WTC11 (cell line): ENCODE results near the gene MBD3. TPM values are rescaled to one million over a fixed set of nuclear protein-coding genes. Genes with fewer than 3 reads are reported as not detected.

Source experiments
- ATAC-seq: fragments of 200-7000 bp; cut with Tn5 transposase; 2 replicates; pipeline ENCODE4 v1.10.0; 2021; ENCODE audit warnings: mild to moderate bottlenecking, moderate library complexity
- CTCF ChIA-PET: fragments of 300-600 bp; sonication (Branson Sonifier 250); formaldehyde crosslinking; loops from one replicate; lab custom pipeline; 2021; ENCODE audit warnings: antibody characterized with exemption; lab: Charles Lee
- POLR2A ChIA-PET: fragments of 350-600 bp; sonication (Branson Sonifier 250); formaldehyde crosslinking; loops from one replicate; lab custom pipeline; 2021; ENCODE audit warnings: antibody characterized with exemption; lab: Charles Lee
- DNase-seq: peaks from one replicate; pipeline ENCODE4 v3.0.0; 2021; ENCODE audit warnings: low spot score
- H3K27ac Mint-ChIP-seq: 2 replicates; pipeline ENCODE4 v1.8.0; 2021; ENCODE audit warnings: mixed read lengths
- H3K27me3 Mint-ChIP-seq: 2 replicates; pipeline ENCODE4 v1.8.0; 2021; ENCODE audit warnings: low read depth, mild to moderate bottlenecking, moderate library complexity, mixed read lengths
- H3K36me3 Mint-ChIP-seq: 2 replicates; pipeline ENCODE4 v1.8.0; 2021; ENCODE audit warnings: mixed read lengths
- H3K4me1 Mint-ChIP-seq: 2 replicates; pipeline ENCODE4 v1.8.0; 2022; ENCODE audit warnings: mixed read lengths
- H3K4me3 Mint-ChIP-seq: 2 replicates; pipeline ENCODE4 v1.8.0; 2021; ENCODE audit warnings: mild to moderate bottlenecking, moderate library complexity, mixed read lengths
- H3K9me3 Mint-ChIP-seq: 2 replicates; pipeline ENCODE4 v1.8.0; 2021; ENCODE audit warnings: mixed read lengths
- GABPB1 ChIP-seq: sonication (generic); formaldehyde crosslinking; IDR thresholded peaks from 2 replicates; pipeline ENCODE4 v1.8.1; 2023; ENCODE audit warnings: mild to moderate bottlenecking, missing genetic modification reagents
- GTF2I ChIP-seq: fragments of 250-450 bp; sonication (Bioruptor Pico); conservative IDR thresholded peaks from 2 replicates; pipeline ENCODE4 v1.4.0; 2021; ENCODE audit warnings: mild to moderate bottlenecking
- HMGA2 ChIP-seq: fragments of 250-450 bp; sonication (Bioruptor Pico); IDR thresholded peaks from 2 replicates; pipeline ENCODE4 v1.4.0; 2021; ENCODE audit warnings: mild to moderate bottlenecking, moderate library complexity
- RELA ChIP-seq: sonication (generic); formaldehyde crosslinking; IDR thresholded peaks from 2 replicates; pipeline ENCODE4 v1.8.1; 2022; ENCODE audit warnings: missing genetic modification reagents, mild to moderate bottlenecking, borderline replicate concordance
- ZBTB21 ChIP-seq: sonication (generic); formaldehyde crosslinking; IDR thresholded peaks from 2 replicates; pipeline ENCODE4 v1.8.1; 2023; ENCODE audit warnings: mild to moderate bottlenecking, missing genetic modification reagents, borderline replicate concordance
- ZBTB43 ChIP-seq: sonication (generic); formaldehyde crosslinking; IDR thresholded peaks from 2 replicates; pipeline ENCODE4 v1.8.1; 2023; ENCODE audit warnings: mild to moderate bottlenecking, missing genetic modification reagents
- ZNF219 ChIP-seq: sonication (generic); formaldehyde crosslinking; IDR thresholded peaks from 2 replicates; pipeline ENCODE4 v1.8.0; 2023; ENCODE audit warnings: missing genetic modification reagents, mild to moderate bottlenecking, borderline replicate concordance
- ZNF512 ChIP-seq: sonication (generic); formaldehyde crosslinking; IDR thresholded peaks from 2 replicates; pipeline ENCODE4 v1.8.1; 2022; ENCODE audit warnings: missing genetic modification reagents, borderline replicate concordance
- ZSCAN18 ChIP-seq: fragments of 250-450 bp; sonication (Bioruptor Pico); IDR thresholded peaks from 2 replicates; pipeline ENCODE4 v2.1.2; 2022; ENCODE audit warnings: mild to moderate bottlenecking, moderate library complexity
- total RNA-seq: library from RNA; stranded (reverse); gene quantifications from 3 replicates; pipeline ENCODE4 v1.2.3, GENCODE V29; 2021
- TF ChIP-seq, protein P1 (sequence below): sonication (generic); formaldehyde crosslinking; IDR thresholded peaks from 2 replicates; pipeline ENCODE4 v1.8.0; 2022; ENCODE audit warnings: mild to moderate bottlenecking, missing genetic modification reagents
- TF ChIP-seq, protein P2 (sequence below): fragments of 250-450 bp; sonication (Bioruptor Pico); conservative IDR thresholded peaks from 2 replicates; pipeline ENCODE4 v1.9.0; 2021; ENCODE audit warnings: mild to moderate bottlenecking
- TF ChIP-seq, protein P3 (sequence below): sonication (generic); formaldehyde crosslinking; conservative IDR thresholded peaks from 2 replicates; pipeline ENCODE4 v1.8.1; 2022; ENCODE audit warnings: mild to moderate bottlenecking, missing genetic modification reagents
- TF ChIP-seq, protein P4 (sequence below): sonication (generic); formaldehyde crosslinking; IDR thresholded peaks from 2 replicates; pipeline ENCODE4 v1.8.1; 2022; ENCODE audit warnings: mild to moderate bottlenecking, missing genetic modification reagents, moderate library complexity, borderline replicate concordance
- TF ChIP-seq, protein P5 (sequence below): fragments of 250-450 bp; sonication (Bioruptor Pico); IDR thresholded peaks from 2 replicates; pipeline ENCODE4 v1.8.0; 2021; ENCODE audit warnings: mild to moderate bottlenecking

Gene MBD3
- total RNA-seq, 1 experiment from 2014 or later: 90.2 TPM

GRCh38 chr19:1605236-1606137, 12.8 kb upstream of the MBD3 start, which contains the start of gene UQCR11 (continued):
- TF ChIP-seq GABPB1 (CRISPR knock-in tag) (0 out of 2 replicates have a peak, but pooled peaks have one; percentile 14), ZBTB43 (CRISPR knock-in tag) (0 out of 2 replicates have a peak, but pooled peaks have one; percentile 51)
- TF ChIP-seq, protein P1, sequence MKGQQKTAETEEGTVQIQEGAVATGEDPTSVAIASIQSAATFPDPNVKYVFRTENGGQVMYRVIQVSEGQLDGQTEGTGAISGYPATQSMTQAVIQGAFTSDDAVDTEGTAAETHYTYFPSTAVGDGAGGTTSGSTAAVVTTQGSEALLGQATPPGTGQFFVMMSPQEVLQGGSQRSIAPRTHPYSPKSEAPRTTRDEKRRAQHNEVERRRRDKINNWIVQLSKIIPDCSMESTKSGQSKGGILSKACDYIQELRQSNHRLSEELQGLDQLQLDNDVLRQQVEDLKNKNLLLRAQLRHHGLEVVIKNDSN (CRISPR knock-in tag): peak; percentile 92

DNA sequence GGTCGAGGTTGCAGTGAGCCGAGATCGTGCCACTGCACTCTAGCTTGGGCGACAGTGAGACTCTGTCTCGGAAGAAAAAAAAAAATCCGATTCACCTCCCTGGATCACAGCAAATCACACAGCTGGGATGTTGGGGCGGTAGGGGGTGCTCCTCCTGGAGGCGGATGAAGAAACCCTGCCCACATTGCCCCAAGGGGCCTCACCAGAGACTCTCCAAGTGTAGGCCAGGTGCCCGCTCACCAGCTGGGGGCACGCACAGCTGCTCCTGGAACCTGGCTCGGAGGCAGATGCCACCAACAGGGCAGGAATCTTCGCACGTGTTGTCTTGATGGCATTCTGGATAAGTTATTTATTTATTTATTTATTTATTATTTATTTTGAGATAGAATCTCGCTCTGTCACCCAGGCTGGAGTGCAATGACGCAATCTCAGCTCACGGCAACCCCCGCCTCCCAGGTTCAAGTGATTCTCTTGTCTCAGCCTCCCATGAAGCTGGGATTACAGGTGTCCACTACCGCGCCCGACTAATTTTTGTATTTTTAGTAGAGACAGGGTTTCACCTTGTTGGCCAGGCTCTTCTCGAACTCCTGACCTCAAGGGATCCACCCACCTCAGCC, 9.5 kb upstream of the MBD3 start:
- H3K36me3 Mint-ChIP-seq: peaks cover 19% of the 10 kb centered on the region
- TF ChIP-seq ZBTB43 (CRISPR knock-in tag) (no peak), GTF2I (CRISPR knock-in tag) (no peak), RELA (CRISPR knock-in tag) (no peak), ZBTB21 (CRISPR knock-in tag) (no peak), ZNF219 (CRISPR knock-in tag) (no peak), ZSCAN18 (CRISPR knock-in tag) (no peak), ZNF512 (CRISPR knock-in tag) (no peak), HMGA2 (CRISPR knock-in tag) (no peak)
- TF ChIP-seq, protein P2, sequence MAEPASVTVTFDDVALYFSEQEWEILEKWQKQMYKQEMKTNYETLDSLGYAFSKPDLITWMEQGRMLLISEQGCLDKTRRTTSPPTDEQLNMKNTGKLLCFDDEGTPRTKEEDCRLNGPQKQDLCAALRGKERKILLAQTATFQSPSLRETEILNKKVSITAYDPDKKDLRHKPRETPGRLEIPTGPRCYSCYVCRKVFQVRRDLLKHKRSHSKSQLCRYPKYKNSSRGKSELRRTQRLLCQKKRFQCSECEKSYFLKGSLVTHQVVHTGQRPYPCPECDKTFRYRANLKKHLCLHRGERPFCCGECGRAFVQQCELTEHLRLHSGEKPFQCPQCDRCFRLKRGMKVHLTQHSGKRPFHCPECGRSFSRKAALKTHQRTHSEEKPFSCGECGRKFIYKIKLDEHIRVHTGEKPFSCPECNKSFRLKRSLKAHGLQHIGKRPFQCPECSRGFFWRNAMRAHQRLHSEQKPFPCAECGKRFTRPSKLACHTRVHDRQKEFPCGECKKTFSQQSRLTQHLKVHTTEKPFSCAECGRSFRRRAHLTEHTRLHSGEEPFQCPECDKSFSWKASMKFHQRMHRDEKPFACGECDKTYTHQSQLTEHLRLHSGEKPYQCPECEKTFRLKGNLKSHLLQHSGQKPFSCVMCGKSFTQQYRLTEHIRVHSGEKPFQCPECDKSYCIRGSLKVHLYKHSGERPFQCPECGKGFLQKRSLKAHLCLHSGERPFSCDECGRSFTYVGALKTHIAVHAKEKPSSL (CRISPR knock-in tag): no peak
- TF ChIP-seq, protein P3, sequence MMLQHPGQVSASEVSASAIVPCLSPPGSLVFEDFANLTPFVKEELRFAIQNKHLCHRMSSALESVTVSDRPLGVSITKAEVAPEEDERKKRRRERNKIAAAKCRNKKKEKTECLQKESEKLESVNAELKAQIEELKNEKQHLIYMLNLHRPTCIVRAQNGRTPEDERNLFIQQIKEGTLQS (CRISPR knock-in tag): no peak
- TF ChIP-seq, protein P4, sequence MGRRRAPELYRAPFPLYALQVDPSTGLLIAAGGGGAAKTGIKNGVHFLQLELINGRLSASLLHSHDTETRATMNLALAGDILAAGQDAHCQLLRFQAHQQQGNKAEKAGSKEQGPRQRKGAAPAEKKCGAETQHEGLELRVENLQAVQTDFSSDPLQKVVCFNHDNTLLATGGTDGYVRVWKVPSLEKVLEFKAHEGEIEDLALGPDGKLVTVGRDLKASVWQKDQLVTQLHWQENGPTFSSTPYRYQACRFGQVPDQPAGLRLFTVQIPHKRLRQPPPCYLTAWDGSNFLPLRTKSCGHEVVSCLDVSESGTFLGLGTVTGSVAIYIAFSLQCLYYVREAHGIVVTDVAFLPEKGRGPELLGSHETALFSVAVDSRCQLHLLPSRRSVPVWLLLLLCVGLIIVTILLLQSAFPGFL (CRISPR knock-in tag): no peak
- TF ChIP-seq, protein P5, sequence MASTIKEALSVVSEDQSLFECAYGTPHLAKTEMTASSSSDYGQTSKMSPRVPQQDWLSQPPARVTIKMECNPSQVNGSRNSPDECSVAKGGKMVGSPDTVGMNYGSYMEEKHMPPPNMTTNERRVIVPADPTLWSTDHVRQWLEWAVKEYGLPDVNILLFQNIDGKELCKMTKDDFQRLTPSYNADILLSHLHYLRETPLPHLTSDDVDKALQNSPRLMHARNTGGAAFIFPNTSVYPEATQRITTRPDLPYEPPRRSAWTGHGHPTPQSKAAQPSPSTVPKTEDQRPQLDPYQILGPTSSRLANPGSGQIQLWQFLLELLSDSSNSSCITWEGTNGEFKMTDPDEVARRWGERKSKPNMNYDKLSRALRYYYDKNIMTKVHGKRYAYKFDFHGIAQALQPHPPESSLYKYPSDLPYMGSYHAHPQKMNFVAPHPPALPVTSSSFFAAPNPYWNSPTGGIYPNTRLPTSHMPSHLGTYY (CRISPR knock-in tag): no peak
- TF ChIP-seq, all 79 proteins: peak for 0
- ChIA-PET CTCF (interaction anchor here (0.6 to 2.4 kb wide), 7 partner anchors 9 to 760 kb away, joined by 3 to 11 read pairs (median 4); no protein-coding TSS in a partner anchor), POLR2A (no interaction called here)
- DNase-seq (no peak), ATAC-seq (no peak)
- Mint-ChIP-seq H3K27me3 (no peaks in the 10 kb centered on the region), H3K4me1 (peaks cover 9% of the 10 kb centered on the region; the same call in 1 of the 2 replicates), H3K4me3 (no peak overlapping the region), H3K27ac (no peak overlapping the region), H3K9me3 (no peaks in the 10 kb centered on the region)
